ENCODE results near the gene TNFAIP8. TPM values are rescaled to one million over a fixed set of nuclear protein-coding genes. Genes with fewer than 3 reads are reported as not detected.
A peak's percentile ranks its signal among the peaks of the same experiment; 100 is the strongest.

TNFAIP8 gene
- total and polyA plus RNA-seq, 5 experiments from 2014 or later: 175 to 220 (median 177) TPM

GRCh38 chr5:119386596-119387344 lies 31.0 kb downstream of the TNFAIP8 start:
- H3K27me3 Mint-ChIP-seq: no peaks in the 10 kb centered on the region
- H3K9me3 Mint-ChIP-seq: no peaks in the 10 kb centered on the region
- ATAC-seq: no peak
- H3K36me3 Mint-ChIP-seq: peaks cover 0 to 51% (median 13%) of the 10 kb centered on the region in 3 donors
- H3K4me3 Mint-ChIP-seq: peak overlapping the region in 4 of 10 donors; percentile 10 to 55 (median 26)
- DNase-seq: no peak
- H3K4me1 Mint-ChIP-seq: peaks cover 39 to 97% (median 82%) of the 10 kb centered on the region in 4 donors
- POLR2A ChIA-PET: interaction anchor here (0.9 to 1.9 kb wide), 2 partner anchors 14 to 30 kb away, joined by 3 to 8 read pairs; no protein-coding TSS in a partner anchor
- peak overlapping the region; percentile 15 to 91 (median 83) for H3K27ac Mint-ChIP-seq

- Mint-ChIP-seq H3K27ac (peak overlapping the region; percentile 15 to 91 (median 78)), H3K4me1 (peaks cover 38 to 98% (median 82%) of the 10 kb centered on the region in 4 donors), H3K36me3 (peaks cover 0 to 59% (median 18%) of the 10 kb centered on the region in 3 donors), H3K9me3 (no peaks in the 10 kb centered on the region), H3K27me3 (no peaks in the 10 kb centered on the region), H3K4me3 (peak overlapping the region in 2 of 10 donors; percentile 24 to 38)
- ATAC-seq (no peak), DNase-seq (no peak)
- POLR2A ChIA-PET: no interaction called here
These were observed 32.3 kb downstream of the TNFAIP8 start for GRCh38 chr5:119387945-119388618.

DNA sequence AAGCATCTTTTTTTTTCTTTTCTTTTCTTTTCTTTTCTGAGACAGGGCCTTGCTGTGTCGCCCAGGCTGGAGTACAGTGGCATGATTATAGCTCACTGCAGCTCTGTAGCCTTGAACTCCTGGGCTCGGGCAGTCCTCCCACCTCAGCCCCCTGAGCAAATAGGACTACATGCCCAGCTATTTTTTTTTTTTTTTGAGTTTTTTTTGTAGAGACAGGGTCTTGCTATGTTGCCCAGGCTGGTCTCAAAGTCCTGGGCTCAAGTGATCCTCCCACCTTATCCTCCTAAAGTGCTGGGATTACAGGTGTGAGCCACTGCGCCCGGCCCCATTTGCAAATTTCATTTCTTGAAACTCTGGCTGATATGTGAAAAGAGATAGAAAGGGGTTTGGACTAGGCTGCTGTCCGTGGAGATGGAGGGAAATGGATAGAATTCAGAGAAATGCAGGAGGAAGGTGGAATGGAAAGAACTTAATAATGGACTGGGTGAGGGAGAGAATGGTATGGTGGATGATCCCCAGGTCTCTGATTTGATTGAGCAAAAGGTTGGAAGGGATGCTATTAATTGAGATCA lies 32.9 kb downstream of the TNFAIP8 start:
- no peak for ATAC-seq
- POLR2A ChIA-PET: no interaction called here
- peak overlapping the region in 6 of 10 donors; percentile 3 to 56 (median 19) for H3K4me3 Mint-ChIP-seq

DNA sequence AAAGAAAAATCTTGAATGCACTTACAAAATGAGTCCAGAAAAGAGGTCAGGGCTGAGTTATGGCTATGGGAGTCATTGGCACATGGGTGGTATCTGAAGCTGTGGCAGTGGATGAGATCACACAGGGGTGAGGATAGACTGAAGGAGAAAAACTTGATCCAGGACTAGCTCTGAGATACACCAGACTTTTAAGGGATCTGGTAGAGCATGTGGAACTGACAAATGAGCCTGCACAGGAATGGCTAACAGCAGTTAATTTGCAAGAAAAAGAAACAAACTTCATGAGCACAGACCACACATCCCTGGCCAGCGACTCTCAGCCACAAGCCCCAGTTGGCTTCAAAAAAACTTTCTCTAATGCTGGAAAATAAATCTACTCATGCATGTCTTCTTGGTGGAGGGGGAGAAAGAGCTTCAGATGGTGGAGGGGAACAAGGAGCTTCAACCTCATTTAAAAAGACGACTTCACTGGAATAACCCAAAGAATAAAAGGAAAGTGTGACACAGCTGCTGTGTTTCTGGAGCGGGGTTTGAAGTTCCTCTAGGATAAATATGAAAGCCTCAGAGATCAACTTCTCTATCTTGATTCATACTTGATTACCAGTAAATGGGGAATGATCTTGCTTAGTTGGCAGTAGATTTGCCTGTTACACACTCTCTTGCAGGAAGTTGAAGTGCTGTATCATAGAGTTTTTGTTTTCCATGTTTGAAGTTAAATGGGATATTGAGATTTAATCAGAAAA lies 33.6 kb downstream of the TNFAIP8 start:
- POLR2A ChIA-PET: no interaction called here
- H3K4me3 Mint-ChIP-seq: peak overlapping the region in 8 of 10 donors; percentile 3 to 46 (median 10)

More for the DNA sequence above, 32.9 kb downstream of the TNFAIP8 start:
- DNase-seq: no peak
- Mint-ChIP-seq H3K9me3 (no peaks in the 10 kb centered on the region), H3K27me3 (no peaks in the 10 kb centered on the region), H3K27ac (peak overlapping the region; percentile 15 to 91 (median 81)), H3K36me3 (peaks cover 0 to 61% (median 25%) of the 10 kb centered on the region in 3 donors), H3K4me1 (peaks cover 37 to 98% (median 82%) of the 10 kb centered on the region in 4 donors)

GRCh38 chr5:119390404-119390803 lies 34.6 kb downstream of the TNFAIP8 start:
- ATAC-seq: no peak
- POLR2A ChIA-PET: interaction anchor here (0.9 kb wide), 1 partner anchor 8 kb away, joined by 3 read pairs; no protein-coding TSS in a partner anchor
- Mint-ChIP-seq H3K27me3 (no peaks in the 10 kb centered on the region), H3K36me3 (peaks cover 0 to 75% (median 31%) of the 10 kb centered on the region in 3 donors), H3K27ac (peak overlapping the region in 7 of 10 donors; percentile 7 to 91 (median 52)), H3K4me1 (peaks cover 36 to 94% (median 79%) of the 10 kb centered on the region in 4 donors), H3K9me3 (no peaks in the 10 kb centered on the region), H3K4me3 (no peak overlapping the region)
- no peak for DNase-seq

More for the DNA sequence above, 33.6 kb downstream of the TNFAIP8 start:
- H3K9me3 Mint-ChIP-seq: no peaks in the 10 kb centered on the region
- no peaks in the 10 kb centered on the region for H3K27me3 Mint-ChIP-seq
- no peak for DNase-seq
- ATAC-seq: peak in 1 of 2 donors; percentile 46
- peaks cover 36 to 95% (median 79%) of the 10 kb centered on the region in 4 donors for H3K4me1 Mint-ChIP-seq
- peak overlapping the region; percentile 15 to 91 (median 80) for H3K27ac Mint-ChIP-seq
- H3K36me3 Mint-ChIP-seq: peaks cover 0 to 66% (median 28%) of the 10 kb centered on the region in 3 donors

DNA sequence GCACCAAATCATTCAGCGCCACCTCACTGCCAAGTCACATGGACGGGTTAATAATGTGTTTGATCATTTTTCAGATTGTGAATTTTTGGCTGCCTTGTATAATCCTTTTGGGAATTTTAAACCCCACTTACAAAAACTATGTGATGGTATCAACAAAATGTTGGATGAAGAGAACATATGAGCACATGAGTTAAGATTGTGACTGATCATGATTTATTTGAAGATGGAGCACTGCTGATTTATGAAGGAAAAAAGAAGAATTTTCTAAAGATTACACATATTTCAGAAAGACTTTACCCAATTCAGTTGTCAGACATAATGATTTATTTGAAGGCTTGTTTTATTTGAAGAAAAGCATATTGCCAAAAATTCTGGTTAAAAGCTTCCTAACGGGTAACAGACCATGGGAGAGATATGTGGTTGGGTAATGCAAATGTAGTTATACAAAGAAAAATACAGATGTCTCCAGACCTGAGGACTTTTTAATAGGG lies 37.4 kb downstream of the TNFAIP8 start:
- DNase-seq (no peak), ATAC-seq (no peak)
- H3K27ac Mint-ChIP-seq: peak overlapping the region in 7 of 10 donors; percentile 26 to 80 (median 58)
- POLR2A ChIA-PET: interaction anchor here (0.7 kb wide), 1 partner anchor 78 kb away, joined by 3 read pairs; no protein-coding TSS in a partner anchor
- H3K36me3 Mint-ChIP-seq: peaks cover 0 to 65% (median 31%) of the 10 kb centered on the region in 3 donors
- H3K9me3 Mint-ChIP-seq: no peaks in the 10 kb centered on the region
- H3K4me1 Mint-ChIP-seq: peaks cover 31 to 96% (median 69%) of the 10 kb centered on the region in 4 donors
- no peaks in the 10 kb centered on the region for H3K27me3 Mint-ChIP-seq
- H3K4me3 Mint-ChIP-seq: no peak overlapping the region

DNA sequence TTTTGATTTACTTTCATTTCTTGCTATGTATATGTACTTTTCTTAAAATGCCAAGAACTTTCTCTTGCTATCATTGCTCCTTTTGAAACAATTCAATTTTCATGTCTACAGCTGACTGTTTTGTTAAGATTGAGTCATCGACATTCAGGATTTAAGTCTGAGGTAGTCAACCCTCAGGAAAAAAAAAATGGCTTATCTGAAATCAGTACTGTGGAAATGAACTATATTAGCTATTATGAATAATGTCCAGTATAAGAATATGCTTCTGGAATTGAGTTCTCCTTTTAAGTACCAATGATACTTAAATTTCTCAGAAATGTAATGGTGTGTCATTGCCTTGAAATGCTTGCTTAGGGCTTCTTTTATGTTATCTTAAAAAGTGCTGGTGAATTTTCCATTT lies 37.9 kb downstream of the TNFAIP8 start:
- Mint-ChIP-seq H3K36me3 (peaks cover 0 to 63% (median 31%) of the 10 kb centered on the region in 3 donors), H3K4me1 (peaks cover 30 to 94% (median 65%) of the 10 kb centered on the region in 4 donors), H3K9me3 (no peaks in the 10 kb centered on the region), H3K27ac (peak overlapping the region in 7 of 10 donors; percentile 32 to 80 (median 58)), H3K4me3 (no peak overlapping the region), H3K27me3 (no peaks in the 10 kb centered on the region)
- POLR2A ChIA-PET: interaction anchor here (0.7 kb wide), 1 partner anchor 78 kb away, joined by 3 read pairs; no protein-coding TSS in a partner anchor
- ATAC-seq (no peak), DNase-seq (no peak)

GRCh38 chr5:119395080-119395836 lies 39.4 kb downstream of the TNFAIP8 start:
- POLR2A ChIA-PET: interaction anchor here (0.5 kb wide), 1 partner anchor 198 kb away, joined by 3 read pairs; no protein-coding TSS in a partner anchor
- H3K27me3 Mint-ChIP-seq: no peaks in the 10 kb centered on the region
- peak overlapping the region in 8 of 10 donors; percentile 43 to 78 (median 69) for H3K27ac Mint-ChIP-seq
- ATAC-seq: no peak
- peaks cover 0 to 49% (median 28%) of the 10 kb centered on the region in 3 donors for H3K36me3 Mint-ChIP-seq
- H3K4me1 Mint-ChIP-seq: peaks cover 23 to 90% (median 61%) of the 10 kb centered on the region in 4 donors
- H3K4me3 Mint-ChIP-seq: no peak overlapping the region
- H3K9me3 Mint-ChIP-seq: no peaks in the 10 kb centered on the region
- no peak for DNase-seq

DNA sequence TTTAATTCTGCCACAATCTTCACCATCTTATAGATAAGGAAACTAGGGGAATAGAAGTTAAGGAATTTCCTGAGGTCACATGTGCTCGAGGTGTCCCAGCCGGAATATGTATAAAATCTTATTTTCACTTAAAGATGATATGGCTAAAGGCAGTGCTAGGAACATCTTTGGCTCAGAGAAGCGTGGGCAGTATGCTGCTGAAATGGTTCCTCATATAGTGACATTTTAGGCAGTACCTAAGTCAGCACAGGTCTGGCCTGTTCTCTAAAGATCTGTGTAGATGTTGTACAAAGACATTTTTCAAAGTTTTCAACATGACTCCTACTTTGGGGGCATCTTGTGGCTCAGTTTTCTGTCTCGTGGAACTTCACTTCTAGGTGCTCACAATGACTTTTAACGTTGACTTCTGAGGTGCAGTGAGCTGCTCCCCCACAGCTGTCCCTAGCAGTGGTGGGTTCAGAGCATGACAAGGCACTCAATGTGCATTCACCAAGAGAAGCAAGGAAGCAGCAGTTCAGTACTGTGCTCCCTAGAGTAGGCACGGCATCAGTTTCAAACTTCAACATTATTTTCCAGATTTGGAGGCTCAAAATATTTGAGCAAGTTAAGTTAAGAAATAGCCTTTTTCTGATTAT lies 40.3 kb downstream of the TNFAIP8 start:
- peak overlapping the region in 1 of 10 donors; percentile 22 for H3K4me3 Mint-ChIP-seq
- no peaks in the 10 kb centered on the region for H3K9me3 Mint-ChIP-seq
- POLR2A ChIA-PET: interaction anchor here (0.5 kb wide), 1 partner anchor 8 kb away, joined by 6 read pairs; no protein-coding TSS in a partner anchor
- peak; percentile 43 to 68 for ATAC-seq
- peaks cover 0 to 42% (median 26%) of the 10 kb centered on the region in 3 donors for H3K36me3 Mint-ChIP-seq
- peaks cover 23 to 84% (median 58%) of the 10 kb centered on the region in 4 donors for H3K4me1 Mint-ChIP-seq
- DNase-seq: no peak
- no peaks in the 10 kb centered on the region for H3K27me3 Mint-ChIP-seq
- H3K27ac Mint-ChIP-seq: peak overlapping the region; percentile 38 to 90 (median 67)

DNA sequence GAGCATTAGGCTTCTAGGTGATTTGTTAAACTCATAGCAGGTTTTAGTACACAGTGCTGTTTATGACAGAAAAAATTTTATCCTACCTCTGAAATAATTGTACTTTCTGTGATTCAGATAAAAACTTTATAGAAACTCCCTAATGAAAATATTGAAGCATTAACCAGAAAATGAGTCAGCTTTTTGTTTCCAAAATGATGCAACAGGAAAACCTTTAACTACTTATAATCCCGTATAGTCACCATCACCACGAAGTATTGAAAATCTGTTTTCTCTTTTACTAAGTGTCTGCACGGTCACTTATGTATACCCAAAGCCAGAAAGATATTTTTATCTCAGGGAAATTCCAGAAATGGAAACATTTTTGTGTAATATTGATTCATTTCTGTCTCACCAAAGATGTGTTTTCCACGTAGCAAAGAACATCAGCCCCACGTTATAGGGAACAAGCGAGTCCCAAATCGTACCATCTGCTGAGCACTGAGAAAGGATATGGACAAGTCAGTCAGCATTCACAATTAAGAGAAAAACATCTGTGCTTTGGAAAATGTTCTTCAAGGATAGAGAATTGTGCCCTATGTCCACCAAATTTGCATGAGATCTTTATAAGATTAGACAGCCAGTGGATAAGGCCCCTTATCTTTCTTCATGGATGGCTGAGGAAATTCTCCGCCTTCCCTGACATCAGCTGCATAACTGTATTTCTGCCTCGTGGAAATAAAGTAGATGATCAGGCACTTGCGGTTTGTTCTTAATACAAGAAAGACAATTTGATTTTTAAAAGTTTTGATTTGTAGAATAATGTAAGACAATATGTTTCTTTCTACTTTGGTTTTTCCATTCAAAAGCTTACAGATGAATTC lies 41.9 kb downstream of the TNFAIP8 start:
- H3K27ac Mint-ChIP-seq: peak overlapping the region; percentile 27 to 78 (median 48)
- DNase-seq (no peak), ATAC-seq (no peak)
- no peaks in the 10 kb centered on the region for H3K27me3 Mint-ChIP-seq
- POLR2A ChIA-PET: interaction anchor here (0.8 to 1.2 kb wide), 3 partner anchors 7 to 81 kb away, joined by 3 read pairs; no protein-coding TSS in a partner anchor
- H3K36me3 Mint-ChIP-seq: peaks cover 0 to 26% (median 16%) of the 10 kb centered on the region in 3 donors
- no peaks in the 10 kb centered on the region for H3K9me3 Mint-ChIP-seq
- peaks cover 21 to 73% (median 49%) of the 10 kb centered on the region in 4 donors for H3K4me1 Mint-ChIP-seq
- peak overlapping the region in 1 of 10 donors; percentile 8 for H3K4me3 Mint-ChIP-seq

Measured in naive thymus-derived CD8-positive, alpha-beta T cell (primary cell).